Subcutaneous adipose tissue (tissue), 4 donors: ENCODE measurements around the gene CDA. TPM values are rescaled to one million over a fixed set of nuclear protein-coding genes. Genes with fewer than 3 reads are reported as not detected.

ENCODE experiments used
- CTCF ChIP-seq: fragments of 450-650 bp; IDR thresholded peaks from one replicate; pipeline ENCODE4 v1.5.1; 2016; ENCODE audit warnings: low read depth, mild to moderate bottlenecking, control low read depth, antibody characterized with exemption, moderate library complexity
- total RNA-seq, 4 donors: library from RNA; depleted of rRNA; stranded (reverse); fragments of >200 nt; gene quantifications; one replicate each; pipeline ENCODE4 v1.1.0, GENCODE V29; 2016

Gene CDA
- total RNA-seq, 4 donors from 2014 or later, result 0.68 to 4.9 (median 2.4) TPM; not detected in 1

GRCh38 chr1:20621012-20621411 is 32.1 kb downstream of the CDA start:
- no peak for TF ChIP-seq CTCF

- no peak for TF ChIP-seq CTCF
Observed at GRCh38 chr1:20624709-20625108, 35.8 kb downstream of the CDA start.

- no peak for TF ChIP-seq CTCF
Observed at GRCh38 chr1:20625176-20626097, 36.5 kb downstream of the CDA start.

GRCh38 chr1:20626098-20626427 is 37.2 kb downstream of the CDA start:
- TF ChIP-seq CTCF, result no peak

GRCh38 chr1:20626524-20626923 is 37.6 kb downstream of the CDA start:
- TF ChIP-seq CTCF, result no peak

- TF ChIP-seq CTCF, result no peak
Observed at GRCh38 chr1:20630729-20631128, 41.8 kb downstream of the CDA start.

- TF ChIP-seq CTCF, result no peak
Observed at GRCh38 chr1:20632386-20632785, 43.5 kb downstream of the CDA start.
